GM04503 (cell line): ENCODE results near the gene ADH1C.
"Not testable (repeated sequence)": the region's sequence is repeated elsewhere in the genome, so short reads cannot be mapped to it uniquely, and the experiment has no call there.

Experiments used
- DNase-seq: peaks from one replicate; pipeline ENCODE4 v3.0.0-alpha.2; 2012; ENCODE audit warnings: low read depth

ADH1C gene

DNA sequence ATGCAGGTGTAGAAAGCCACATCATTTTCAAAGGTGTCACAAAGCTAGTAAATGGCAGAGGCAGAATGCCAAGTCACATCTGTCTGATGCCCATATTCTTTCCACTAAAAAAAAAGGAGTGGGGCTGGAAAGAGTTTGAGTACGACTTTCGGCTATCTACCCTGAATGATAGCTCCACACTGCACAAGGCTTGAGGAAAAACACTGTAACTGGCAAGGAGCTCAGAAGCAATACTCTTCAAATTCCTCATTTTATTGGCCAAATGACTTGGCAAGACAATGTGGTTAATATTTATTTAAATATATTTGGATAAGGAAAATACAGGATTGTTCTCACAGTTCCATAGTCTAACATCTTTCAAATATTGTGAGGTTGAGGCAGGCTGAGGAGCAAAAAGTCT, 5.4 kb upstream of the ADH1C start:
- DNase-seq = no peak

- no peak for DNase-seq
These were observed 4.4 kb upstream of the ADH1C start for GRCh38 chr4:99356992-99357391.

DNA sequence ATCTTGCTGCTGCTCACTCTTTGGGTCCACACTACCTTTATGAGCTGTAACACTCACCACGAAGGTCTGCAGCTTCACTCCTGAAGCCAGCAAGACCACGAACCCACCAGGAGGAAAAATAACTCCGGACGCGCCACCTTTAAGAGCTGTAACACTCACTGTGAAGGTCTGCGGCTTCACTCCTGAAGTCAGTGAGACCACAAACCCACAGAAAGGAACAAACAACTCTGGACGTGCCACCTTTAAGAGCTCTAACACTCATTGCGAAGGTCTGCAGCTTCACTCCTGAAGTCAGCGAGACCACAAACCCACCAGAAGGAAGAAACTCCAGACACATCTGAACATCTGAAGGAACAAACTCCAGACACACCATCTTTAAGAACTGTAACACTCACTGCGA, 3.6 kb upstream of the ADH1C start:
- DNase-seq = not testable (repeated sequence)

GRCh38 chr4:99351487-99351886, 1.1 kb downstream of the ADH1C start:
- DNase-seq = no peak

- no peak for DNase-seq
These were observed 3.2 kb downstream of the ADH1C start for GRCh38 chr4:99349338-99349737.

- DNase-seq = not testable (repeated sequence)
These were observed 9.9 kb downstream of the ADH1C start for GRCh38 chr4:99342624-99343023.

DNA sequence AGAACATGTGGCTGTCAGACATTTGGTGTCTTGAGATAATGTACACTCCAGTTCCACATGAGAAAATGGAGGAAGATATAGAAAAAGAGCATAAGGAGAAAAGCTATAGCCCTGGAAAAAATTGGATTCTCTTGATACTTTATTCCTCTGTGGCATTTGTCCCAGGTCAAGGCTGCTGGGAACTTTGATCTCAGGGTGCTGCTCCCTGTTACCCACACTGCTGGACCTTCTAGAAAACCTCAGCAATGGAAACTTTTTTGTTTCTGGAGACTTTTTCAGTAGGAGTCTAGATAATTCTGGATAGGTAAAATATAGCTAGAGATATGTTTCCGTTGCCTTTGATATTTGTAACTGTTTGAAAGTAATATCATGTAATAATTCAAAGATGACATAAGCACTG, 11.1 kb downstream of the ADH1C start:
- no peak for DNase-seq

GRCh38 chr4:99339172-99339571, 13.4 kb downstream of the ADH1C start:
- DNase-seq = no peak

GRCh38 chr4:99336553-99336952, 16.0 kb downstream of the ADH1C start:
- DNase-seq = no peak

- no peak for DNase-seq
These were observed 17.7 kb downstream of the ADH1C start for GRCh38 chr4:99334880-99335279.

GRCh38 chr4:99330648-99331047, 21.9 kb downstream of the ADH1C start:
- DNase-seq = no peak

GRCh38 chr4:99329876-99330275, 22.7 kb downstream of the ADH1C start:
- DNase-seq = no peak

DNA sequence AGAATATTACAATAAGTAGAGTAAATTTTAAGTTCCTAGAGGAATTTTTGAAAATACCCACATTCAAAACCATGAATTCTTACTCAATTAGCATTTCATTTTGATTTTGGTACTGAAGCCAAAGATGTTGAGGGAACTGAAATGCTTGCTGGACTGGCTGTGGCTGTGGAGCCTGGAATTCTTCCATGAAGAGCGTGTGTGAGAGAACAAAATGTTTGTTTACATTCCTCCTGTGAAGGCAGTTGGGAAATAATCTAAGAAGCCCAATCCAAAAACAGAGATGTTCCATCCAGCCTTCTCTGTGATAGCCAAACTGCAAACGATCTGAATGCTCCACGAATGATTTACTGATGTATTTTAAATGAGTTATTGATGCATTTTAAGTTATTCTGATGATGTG, 27.6 kb downstream of the ADH1C start:
- DNase-seq = peak; percentile 79

GRCh38 chr4:99324361-99324760, 28.2 kb downstream of the ADH1C start:
- DNase-seq = no peak

DNA sequence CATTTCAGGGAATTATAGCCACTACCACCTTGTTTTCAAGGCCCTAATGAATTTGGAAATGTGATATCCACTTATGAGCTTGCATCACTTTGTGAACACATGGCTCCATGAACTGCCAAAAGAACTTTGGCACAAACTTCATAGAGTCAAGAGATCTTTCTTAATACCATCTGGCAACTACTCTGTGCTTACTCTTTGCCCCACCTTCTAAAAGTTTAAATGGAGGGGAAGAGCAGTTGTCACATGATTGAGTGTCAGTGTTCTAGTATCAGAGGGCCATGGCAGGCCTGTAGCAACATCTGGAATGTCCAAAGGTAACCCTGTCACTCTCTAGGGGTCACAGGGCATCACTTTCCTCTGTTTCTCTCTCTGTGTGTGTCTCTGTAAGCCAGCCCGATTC, 28.8 kb downstream of the ADH1C start:
- no peak for DNase-seq

- no peak for DNase-seq
These were observed 31.0 kb downstream of the ADH1C start, which contains the start of gene ADH1B for GRCh38 chr4:99321241-99322191. Gene ADH1B (minus strand): TSS chr4:99321401. CDS start chr4:99321331, 70 bp downstream.

- DNase-seq = not testable (repeated sequence)
These were observed 34.7 kb downstream of the ADH1C start for GRCh38 chr4:99317811-99318210.

GRCh38 chr4:99317354-99317753, 35.2 kb downstream of the ADH1C start:
- no peak for DNase-seq

- no peak for DNase-seq
These were observed 36.7 kb downstream of the ADH1C start for GRCh38 chr4:99315839-99316238.

GRCh38 chr4:99314211-99314610, 38.3 kb downstream of the ADH1C start:
- DNase-seq = no peak

DNA sequence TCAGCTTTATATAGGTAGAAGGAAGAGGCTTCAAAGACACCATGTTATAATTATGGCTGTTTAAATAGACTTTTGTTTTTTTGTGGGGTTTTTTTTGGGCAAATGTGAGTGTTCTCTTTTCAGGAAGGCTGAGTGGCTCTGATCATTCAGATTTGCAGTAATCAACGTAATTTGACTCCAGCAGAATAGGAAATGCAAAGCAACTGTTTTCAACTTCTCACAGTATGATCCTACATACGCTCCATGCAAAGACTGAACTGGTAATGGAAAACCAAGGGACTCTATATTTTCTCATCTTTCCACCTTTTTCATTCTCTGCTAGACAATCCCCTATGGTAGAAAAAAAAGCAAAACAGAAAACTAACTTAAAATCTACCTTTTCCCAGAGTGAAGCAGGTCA, 42.2 kb downstream of the ADH1C start:
- no peak for DNase-seq

GRCh38 chr4:99305638-99306400, 46.7 kb downstream of the ADH1C start:
- no peak for DNase-seq
